Amniotic stem cell (primary cell): ENCODE measurements around the gene COLEC11.
"Not testable (repeated sequence)": the region's sequence is repeated elsewhere in the genome, so short reads cannot be mapped to it uniquely, and the experiment has no call there.

Experiments
- DNase-seq: peaks from one replicate; lab custom pipeline; 2025; lab: John Stamatoyannopoulos, UW

COLEC11 gene

GRCh38 chr2:3625186-3625585 lies 30.3 kb downstream of the COLEC11 start:
- DNase-seq, result no peak

GRCh38 chr2:3626118-3626811 lies 31.4 kb downstream of the COLEC11 start:
- DNase-seq, result no peak

- DNase-seq, result no peak
These were observed 32.0 kb downstream of the COLEC11 start for GRCh38 chr2:3626812-3627499.

- no peak for DNase-seq
These were observed 32.7 kb downstream of the COLEC11 start for GRCh38 chr2:3627500-3628100.

- DNase-seq, result no peak
These were observed 33.3 kb downstream of the COLEC11 start for GRCh38 chr2:3628241-3628679.

GRCh38 chr2:3628800-3629199 lies 33.9 kb downstream of the COLEC11 start:
- no peak for DNase-seq

- DNase-seq, result no peak
These were observed 35.7 kb downstream of the COLEC11 start for GRCh38 chr2:3630631-3631030.

- DNase-seq, result no peak
These were observed 36.4 kb downstream of the COLEC11 start for GRCh38 chr2:3631161-3631850.

GRCh38 chr2:3631851-3632659 lies 37.1 kb downstream of the COLEC11 start:
- DNase-seq, result no peak

- DNase-seq, result no peak
These were observed 38.4 kb downstream of the COLEC11 start for GRCh38 chr2:3633089-3633981.

- no peak for DNase-seq
These were observed 39.2 kb downstream of the COLEC11 start for GRCh38 chr2:3633982-3634595.

GRCh38 chr2:3634596-3635121 lies 39.7 kb downstream of the COLEC11 start:
- DNase-seq, result no peak

- DNase-seq, result no peak
These were observed 40.5 kb downstream of the COLEC11 start for GRCh38 chr2:3635171-3635974.

- not testable (repeated sequence) for DNase-seq
These were observed 41.0 kb downstream of the COLEC11 start for GRCh38 chr2:3635975-3636327.

GRCh38 chr2:3636586-3637310 lies 41.8 kb downstream of the COLEC11 start:
- no peak for DNase-seq

GRCh38 chr2:3637311-3637675 lies 42.4 kb downstream of the COLEC11 start:
- DNase-seq, result no peak

- no peak for DNase-seq
These were observed 43.0 kb downstream of the COLEC11 start for GRCh38 chr2:3637692-3638455.

- DNase-seq, result no peak
These were observed 43.5 kb downstream of the COLEC11 start for GRCh38 chr2:3638456-3638810.
